CD14-positive monocyte (primary cell): ENCODE data around the gene SCD. TPM values are rescaled to one million over a fixed set of nuclear protein-coding genes. Genes with fewer than 3 reads are reported as not detected.

Source experiments
- DNase-seq, 3 donors: peaks; one replicate each; pipeline ENCODE4 v3.0.0-alpha.2; 2011 to 2022
- H2AFZ ChIP-seq: 2 replicates; pipeline ENCODE4 v1.6.0; 2012; ENCODE audit warnings: mild to moderate bottlenecking, low read depth, low read length, inconsistent platforms; ENCODE audit not compliant: insufficient read depth, poor library complexity, severe bottlenecking
- H3K27ac ChIP-seq, 2 donors: 1 replicate in 1 of 2; 2 replicates in 1 of 2; pipeline ENCODE4 v1.5.1; 2012 to 2013; ENCODE audit warnings: low read length in 2 of 2, control low read depth in 1 of 2, inconsistent platforms in 1 of 2, low read depth in 1 of 2, mild to moderate bottlenecking in 1 of 2
- H3K27me3 ChIP-seq, 2 donors: one replicate each; pipeline versions ENCODE4 v1.6.0 to v1.6.1; 2011 to 2013; ENCODE audit warnings: low read length in 2 of 2; ENCODE audit not compliant: control insufficient read depth in 2 of 2, insufficient read depth in 2 of 2
- H3K36me3 ChIP-seq, 2 donors: replicated peaks in 1 of 2; 1 replicate in 1 of 2; 2 replicates in 1 of 2; pipeline versions ENCODE4 v1.5.1 to v1.6.1; 2012 to 2013; ENCODE audit warnings: low read length in 2 of 2, control low read depth in 1 of 2, inconsistent platforms in 1 of 2, mild to moderate bottlenecking in 1 of 2; ENCODE audit not compliant: insufficient read depth in 2 of 2, control insufficient read depth in 1 of 2
- H3K4me1 ChIP-seq, 2 donors: 1 replicate in 1 of 2; 2 replicates in 1 of 2; pipeline versions ENCODE4 v1.5.1 to v1.6.1; 2012 to 2013; ENCODE audit warnings: low read length in 2 of 2, control low read depth in 1 of 2, inconsistent platforms in 1 of 2, mild to moderate bottlenecking in 1 of 2, moderate library complexity in 1 of 2; ENCODE audit not compliant: insufficient read depth in 2 of 2, control insufficient read depth in 1 of 2
- H3K4me2 ChIP-seq: replicated peaks from 2 replicates; pipeline ENCODE3; 2012; ENCODE audit warnings: low read length, moderate library complexity, mild to moderate bottlenecking; ENCODE audit not compliant: poor library complexity, severe bottlenecking; ENCODE audit errors: extremely low read depth
- H3K4me3 ChIP-seq, 3 experiments: fragments of 200-600 bp in 1 of 3; sonication (generic) in 1 of 3; replicated peaks in 1 of 3; 1 replicate in 2 of 3; 2 replicates in 1 of 3; pipeline ENCODE4 v1.5.1; 2011 to 2013; ENCODE audit warnings: low read length in 3 of 3, mild to moderate bottlenecking in 3 of 3, control low read depth in 2 of 3, low read depth in 2 of 3, inconsistent platforms in 1 of 3, moderate library complexity in 1 of 3
- H3K79me2 ChIP-seq: 2 replicates; pipeline ENCODE4 v1.6.0; 2012; ENCODE audit warnings: mild to moderate bottlenecking, control low read depth, inconsistent platforms, low read length, moderate library complexity; ENCODE audit not compliant: insufficient read depth
- H3K9ac ChIP-seq: 2 replicates; pipeline ENCODE4 v1.6.0; 2017; ENCODE audit warnings: low read length, mild to moderate bottlenecking; ENCODE audit not compliant: insufficient read depth, poor library complexity, severe bottlenecking
- H3K9me3 ChIP-seq, 2 donors: replicated peaks in 1 of 2; 1 replicate in 1 of 2; 2 replicates in 1 of 2; pipeline versions ENCODE4 v1.5.1 to v1.6.1; 2012 to 2013; ENCODE audit warnings: low read length in 2 of 2, control low read depth in 1 of 2; ENCODE audit not compliant: control insufficient read depth in 1 of 2, insufficient read depth in 1 of 2
- H4K20me1 ChIP-seq: 2 replicates; pipeline ENCODE4 v1.6.0; 2012; ENCODE audit warnings: mild to moderate bottlenecking, low read length, control low read depth, moderate library complexity; ENCODE audit not compliant: insufficient read depth
- H3K27ac Mint-ChIP-seq, 7 donors: one replicate each; pipeline ENCODE4 v1.8.0; 2020; ENCODE audit warnings: mild to moderate bottlenecking in 7 of 7, mixed read lengths in 7 of 7, moderate library complexity in 6 of 7, inconsistent platforms in 2 of 7
- H3K27me3 Mint-ChIP-seq, 3 donors: one replicate each; pipeline ENCODE4 v1.8.0; 2021 to 2022; ENCODE audit warnings: low read depth in 3 of 3, mild to moderate bottlenecking in 3 of 3, mixed read lengths in 3 of 3, moderate library complexity in 3 of 3, inconsistent platforms in 1 of 3
- H3K36me3 Mint-ChIP-seq, 2 donors: one replicate each; pipeline ENCODE4 v1.8.0; 2020; ENCODE audit warnings: mixed read lengths in 2 of 2, inconsistent platforms in 1 of 2, mild to moderate bottlenecking in 1 of 2
- H3K4me1 Mint-ChIP-seq: one replicate; pipeline ENCODE4 v1.8.0; 2020; ENCODE audit warnings: mild to moderate bottlenecking, mixed read lengths
- H3K4me3 Mint-ChIP-seq, 2 donors: one replicate each; pipeline ENCODE4 v1.8.0; 2020; ENCODE audit warnings: mild to moderate bottlenecking in 2 of 2, mixed read lengths in 2 of 2, moderate library complexity in 1 of 2
- H3K9me3 Mint-ChIP-seq, 7 donors: one replicate each; pipeline ENCODE4 v1.8.0; 2020 to 2022; ENCODE audit warnings: mixed read lengths in 7 of 7, mild to moderate bottlenecking in 6 of 7, moderate library complexity in 6 of 7, inconsistent platforms in 2 of 7
- WGBS: methylation state at CpG from one replicate; pipeline ENCODE4 v1.1.5; 2013; ENCODE audit warnings: missing lambda C conversion rate; ENCODE audit not compliant: insufficient coverage; 5-methylcytosine and 5-hydroxymethylcytosine counted together
- intact Hi-C, 2 donors: fragments of 100-400 bp; cut with micrococcal nuclease; formaldehyde crosslinking; loops; one replicate each; pipeline versions ENCODE4 v1.15.0 to v1.15.1; 2023
- polyA plus RNA-seq, 3 donors: library from polyadenylated mRNA; depleted of rRNA in 1 of 3; unstranded in 2 of 3; stranded (reverse) in 1 of 3; fragments of 300-500 nt in 2 of 3; fragments of >200 nt in 1 of 3; fragmentation: Illumina TruSeq in 2 of 3; gene quantifications; 1 replicate in 2 of 3; 2 replicates in 1 of 3; pipeline ENCODE4 v1.2.3, GENCODE V29; 2012 to 2021
- TF ChIP-seq, protein P1 (sequence below): fragments of 200-600 bp; IDR thresholded peaks from one replicate; pipeline ENCODE4 v1.8.0; 2022; ENCODE audit warnings: antibody characterized with exemption, mild to moderate bottlenecking

The SCD gene
- polyA plus RNA-seq, 3 donors = 1.00 to 3.4 (median 1.0) TPM

DNA sequence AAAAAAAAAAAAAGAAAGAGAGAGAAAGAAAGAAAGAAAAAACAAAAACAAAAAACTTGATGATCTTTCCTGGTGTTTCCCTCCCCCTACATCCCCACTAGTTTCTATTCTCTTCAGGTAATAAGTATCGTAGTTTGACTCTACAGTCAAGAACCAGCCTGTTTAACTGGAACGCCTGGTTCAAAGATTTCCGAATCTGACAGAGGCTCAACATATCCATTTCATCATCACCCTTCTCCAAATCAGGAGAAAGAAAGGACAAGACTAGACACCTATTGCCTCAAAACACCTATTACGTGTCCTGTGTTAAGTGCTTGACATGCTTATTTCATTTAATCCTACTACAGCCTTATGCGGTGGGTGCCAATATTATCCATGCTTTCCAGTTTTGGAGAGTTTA lies 40.2 kb upstream of the SCD start:
- H3K36me3 ChIP-seq = no peaks in the 10 kb centered on the region
- Mint-ChIP-seq H3K27me3 (peaks cover 6 to 40% (median 16%) of the 10 kb centered on the region in 3 donors), H3K36me3 (no peaks in the 10 kb centered on the region), H3K4me3 (peak overlapping the region in 1 of 2 donors; percentile 31), H3K4me1 (no peaks in the 10 kb centered on the region), H3K27ac (no peak overlapping the region), H3K9me3 (no peaks in the 10 kb centered on the region)
- no peak overlapping the region for H3K9ac ChIP-seq
- DNase-seq = no peak
- TF ChIP-seq, protein P1, sequence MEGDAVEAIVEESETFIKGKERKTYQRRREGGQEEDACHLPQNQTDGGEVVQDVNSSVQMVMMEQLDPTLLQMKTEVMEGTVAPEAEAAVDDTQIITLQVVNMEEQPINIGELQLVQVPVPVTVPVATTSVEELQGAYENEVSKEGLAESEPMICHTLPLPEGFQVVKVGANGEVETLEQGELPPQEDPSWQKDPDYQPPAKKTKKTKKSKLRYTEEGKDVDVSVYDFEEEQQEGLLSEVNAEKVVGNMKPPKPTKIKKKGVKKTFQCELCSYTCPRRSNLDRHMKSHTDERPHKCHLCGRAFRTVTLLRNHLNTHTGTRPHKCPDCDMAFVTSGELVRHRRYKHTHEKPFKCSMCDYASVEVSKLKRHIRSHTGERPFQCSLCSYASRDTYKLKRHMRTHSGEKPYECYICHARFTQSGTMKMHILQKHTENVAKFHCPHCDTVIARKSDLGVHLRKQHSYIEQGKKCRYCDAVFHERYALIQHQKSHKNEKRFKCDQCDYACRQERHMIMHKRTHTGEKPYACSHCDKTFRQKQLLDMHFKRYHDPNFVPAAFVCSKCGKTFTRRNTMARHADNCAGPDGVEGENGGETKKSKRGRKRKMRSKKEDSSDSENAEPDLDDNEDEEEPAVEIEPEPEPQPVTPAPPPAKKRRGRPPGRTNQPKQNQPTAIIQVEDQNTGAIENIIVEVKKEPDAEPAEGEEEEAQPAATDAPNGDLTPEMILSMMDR = no peak
- H3K4me3 ChIP-seq = no peak overlapping the region
- no peak overlapping the region for H2AFZ ChIP-seq
- WGBS = 100% methylated on average over 4 of the region's 5 CpGs
- H3K79me2 ChIP-seq = no peaks in the 10 kb centered on the region
- no peak overlapping the region for H3K4me2 ChIP-seq
- intact Hi-C loops = loop anchor here in 1 of 2 donors (10.0 kb wide), 1 partner anchor 128 kb away; no protein-coding TSS in a partner anchor
- peaks cover 14 to 26% of the 10 kb centered on the region in 2 donors for H3K27me3 ChIP-seq
- no peaks in the 10 kb centered on the region for H4K20me1 ChIP-seq
- H3K4me1 ChIP-seq = no peaks in the 10 kb centered on the region
- no peaks in the 10 kb centered on the region for H3K9me3 ChIP-seq
- no peak overlapping the region for H3K27ac ChIP-seq

DNA sequence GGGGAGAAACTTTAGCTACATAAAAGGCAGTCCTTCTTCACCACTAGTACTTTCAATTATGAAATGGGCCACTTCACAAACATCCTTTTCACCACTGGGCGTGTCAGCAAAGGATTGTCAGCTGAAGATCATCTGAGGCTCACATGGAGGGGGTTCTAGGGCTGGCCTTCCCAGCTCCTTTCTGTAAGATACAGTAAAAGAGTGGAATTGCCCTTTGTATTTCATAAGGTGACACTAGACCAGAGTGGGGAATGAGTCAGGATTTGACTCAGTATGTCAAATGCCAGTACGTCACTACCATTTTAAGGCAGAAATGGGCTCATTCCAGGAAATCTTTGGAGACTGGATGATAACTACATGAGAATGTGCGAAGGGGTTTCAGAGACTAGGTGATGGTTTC lies 39.3 kb upstream of the SCD start:
- Mint-ChIP-seq H3K36me3 (no peaks in the 10 kb centered on the region), H3K9me3 (no peaks in the 10 kb centered on the region), H3K4me3 (no peak overlapping the region), H3K27me3 (peaks cover 3 to 41% (median 16%) of the 10 kb centered on the region in 3 donors), H3K4me1 (no peaks in the 10 kb centered on the region), H3K27ac (no peak overlapping the region)
- Histone ChIP-seq H3K79me2 (no peaks in the 10 kb centered on the region), H4K20me1 (no peaks in the 10 kb centered on the region), H3K4me3 (no peak overlapping the region), H2AFZ (no peak overlapping the region), H3K4me2 (no peak overlapping the region), H3K4me1 (no peaks in the 10 kb centered on the region), H3K27ac (no peak overlapping the region), H3K36me3 (no peaks in the 10 kb centered on the region), H3K9ac (no peak overlapping the region), H3K9me3 (no peaks in the 10 kb centered on the region), H3K27me3 (peaks cover 20 to 28% of the 10 kb centered on the region in 2 donors)
- 88% methylated on average over 1 of the region's 3 CpGs for WGBS
- TF ChIP-seq, protein P1 = no peak
- DNase-seq = no peak
- intact Hi-C loops = loop anchor here in 1 of 2 donors (10.0 kb wide), 1 partner anchor 127 kb away; no protein-coding TSS in a partner anchor
